IPS-18a (cell line): ENCODE results near the gene BCL2.

Experiments used
- H3K27ac ChIP-seq: one replicate; pipeline ENCODE4 v1.5.1; 2013; ENCODE audit warnings: low read length
- H3K27me3 ChIP-seq: one replicate; pipeline ENCODE4 v1.6.1; 2013; ENCODE audit warnings: mild to moderate bottlenecking, low read length; ENCODE audit not compliant: control insufficient read depth, insufficient read depth
- H3K36me3 ChIP-seq: one replicate; pipeline ENCODE4 v1.6.1; 2013; ENCODE audit warnings: low read depth, low read length; ENCODE audit not compliant: control insufficient read depth
- H3K4me1 ChIP-seq: one replicate; pipeline ENCODE4 v1.6.1; 2013; ENCODE audit warnings: low read depth, low read length; ENCODE audit not compliant: control insufficient read depth
- H3K4me3 ChIP-seq: one replicate; pipeline ENCODE4 v1.5.1; 2013; ENCODE audit warnings: low read length
- H3K9ac ChIP-seq: one replicate; pipeline ENCODE4 v1.6.1; 2013; ENCODE audit warnings: mild to moderate bottlenecking, low read length, moderate library complexity
- H3K9me3 ChIP-seq: one replicate; pipeline ENCODE4 v1.6.1; 2013; ENCODE audit warnings: low read depth, low read length; ENCODE audit not compliant: control insufficient read depth

The BCL2 gene

DNA sequence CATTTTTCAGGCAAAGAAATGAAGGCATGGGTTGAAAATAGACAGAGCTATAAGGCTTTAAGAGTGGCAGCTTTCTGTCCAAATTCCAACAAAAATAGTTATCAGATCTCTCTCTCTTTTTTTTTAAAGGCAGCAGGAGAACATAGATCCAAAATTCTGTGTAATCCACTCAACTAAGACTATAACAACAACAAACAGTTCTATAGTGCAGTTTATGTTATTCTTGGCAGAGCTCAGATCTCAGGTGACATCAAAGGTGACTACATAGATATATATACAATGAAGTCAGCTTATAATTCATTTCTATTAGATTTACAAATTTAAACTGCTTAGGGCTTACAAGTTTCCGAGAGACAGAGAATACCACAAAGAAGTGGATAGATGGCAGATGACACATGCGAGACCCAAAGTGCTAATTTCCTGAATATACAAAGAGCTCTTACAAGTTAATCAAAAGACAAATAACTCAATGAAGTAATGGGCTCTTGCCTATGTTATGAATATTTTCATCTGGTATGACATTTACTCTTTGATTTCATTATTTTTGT is 223.2 kb downstream of the BCL2 start:
- no peaks in the 10 kb centered on the region for H3K4me1 ChIP-seq
- H3K4me3 ChIP-seq, result no peak overlapping the region
- no peaks in the 10 kb centered on the region for H3K27me3 ChIP-seq
- no peaks in the 10 kb centered on the region for H3K36me3 ChIP-seq
- no peak overlapping the region for H3K27ac ChIP-seq
- no peaks in the 10 kb centered on the region for H3K9me3 ChIP-seq
- H3K9ac ChIP-seq, result no peak overlapping the region

GRCh38 chr18:63095768-63096167 is 223.8 kb downstream of the BCL2 start:
- Histone ChIP-seq H3K4me3 (no peak overlapping the region), H3K27ac (no peak overlapping the region), H3K9me3 (no peaks in the 10 kb centered on the region), H3K4me1 (no peaks in the 10 kb centered on the region), H3K9ac (no peak overlapping the region), H3K36me3 (no peaks in the 10 kb centered on the region), H3K27me3 (no peaks in the 10 kb centered on the region)

- H3K27ac ChIP-seq, result no peak overlapping the region
Observed at GRCh38 chr18:63091671-63092364, 227.8 kb downstream of the BCL2 start.

GRCh38 chr18:63090334-63090733 is 229.2 kb downstream of the BCL2 start:
- Histone ChIP-seq H3K27ac (no peak overlapping the region), H3K27me3 (no peaks in the 10 kb centered on the region), H3K4me1 (peaks cover 9% of the 10 kb centered on the region), H3K4me3 (no peak overlapping the region), H3K9me3 (no peaks in the 10 kb centered on the region), H3K36me3 (no peaks in the 10 kb centered on the region), H3K9ac (no peak overlapping the region)

More at GRCh38 chr18:63091671-63092364, 227.8 kb downstream of the BCL2 start:
- H3K9me3 ChIP-seq, result no peaks in the 10 kb centered on the region
- no peaks in the 10 kb centered on the region for H3K36me3 ChIP-seq
- H3K27me3 ChIP-seq, result no peaks in the 10 kb centered on the region
- peaks cover 9% of the 10 kb centered on the region for H3K4me1 ChIP-seq
- no peak overlapping the region for H3K4me3 ChIP-seq
- H3K9ac ChIP-seq, result no peak overlapping the region

DNA sequence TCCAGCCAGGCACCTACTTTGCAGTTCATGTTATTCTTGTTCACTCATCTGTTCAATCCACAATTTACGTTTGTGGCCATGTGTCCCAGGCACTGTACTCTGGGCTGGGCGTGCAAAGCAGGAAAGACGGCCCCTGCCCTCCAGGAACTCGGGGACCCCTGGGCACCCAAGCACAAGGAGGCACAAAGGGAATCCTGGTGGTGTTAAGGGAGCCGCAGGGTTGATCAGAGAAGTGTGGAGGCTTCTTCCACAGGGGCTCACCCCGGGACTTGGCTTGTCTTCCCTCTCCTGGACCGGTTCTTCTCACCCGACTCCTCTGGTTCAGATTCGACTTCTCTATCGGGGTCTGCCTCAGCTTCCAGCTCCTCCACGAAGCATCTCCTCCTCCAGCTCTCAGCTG is 230.5 kb downstream of the BCL2 start:
- peaks cover 9% of the 10 kb centered on the region for H3K4me1 ChIP-seq
- no peaks in the 10 kb centered on the region for H3K36me3 ChIP-seq
- H3K27ac ChIP-seq, result no peak overlapping the region
- H3K27me3 ChIP-seq, result no peaks in the 10 kb centered on the region
- H3K9me3 ChIP-seq, result no peaks in the 10 kb centered on the region
- H3K9ac ChIP-seq, result no peak overlapping the region
- no peak overlapping the region for H3K4me3 ChIP-seq

GRCh38 chr18:63088262-63088661 is 231.3 kb downstream of the BCL2 start:
- Histone ChIP-seq H3K27ac (no peak overlapping the region), H3K9ac (no peak overlapping the region), H3K9me3 (no peaks in the 10 kb centered on the region), H3K27me3 (no peaks in the 10 kb centered on the region), H3K4me3 (no peak overlapping the region), H3K36me3 (no peaks in the 10 kb centered on the region), H3K4me1 (peaks cover 9% of the 10 kb centered on the region)

DNA sequence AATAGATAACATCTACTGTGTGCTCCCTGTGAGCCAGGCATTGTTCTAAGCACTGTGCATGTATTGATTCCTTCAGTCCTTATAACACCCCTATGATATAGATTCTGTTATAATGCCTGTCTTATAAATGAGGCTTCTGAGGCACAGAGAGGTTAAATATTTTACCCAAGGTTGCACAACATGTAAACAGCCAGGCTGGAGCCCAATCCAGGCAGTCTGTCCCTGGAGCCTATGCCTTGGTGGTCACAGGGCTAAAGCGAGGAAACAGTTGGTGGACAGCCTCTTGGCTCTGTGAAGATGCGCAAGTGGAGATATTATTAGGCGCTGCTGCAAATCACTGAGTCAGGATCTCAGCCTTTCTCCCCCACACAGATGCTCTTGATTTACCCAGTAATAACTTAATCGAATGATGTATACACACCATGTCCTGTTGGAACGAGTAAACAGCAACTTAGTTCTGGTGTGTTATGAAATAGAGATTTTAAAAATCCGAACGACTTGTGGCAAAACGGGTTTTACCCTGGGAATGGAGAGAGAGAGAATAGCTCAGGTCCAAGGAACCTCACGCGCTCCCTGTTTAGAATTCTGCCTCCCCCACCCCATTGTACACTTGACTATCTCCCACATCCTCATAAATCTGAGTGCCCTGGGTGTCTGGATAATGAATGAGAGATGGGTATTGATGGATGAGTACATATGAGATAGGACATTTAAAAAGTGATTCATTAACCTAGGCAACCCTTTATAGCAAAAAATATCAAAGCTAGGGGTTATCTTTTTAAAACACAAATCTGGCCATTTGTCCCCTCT is 231.9 kb downstream of the BCL2 start:
- Histone ChIP-seq H3K9ac (no peak overlapping the region), H3K36me3 (no peaks in the 10 kb centered on the region), H3K4me3 (no peak overlapping the region), H3K27me3 (no peaks in the 10 kb centered on the region), H3K9me3 (no peaks in the 10 kb centered on the region), H3K27ac (no peak overlapping the region), H3K4me1 (peaks cover 9% of the 10 kb centered on the region)

GRCh38 chr18:63085611-63086010 is 234.0 kb downstream of the BCL2 start:
- Histone ChIP-seq H3K9me3 (no peaks in the 10 kb centered on the region), H3K9ac (no peak overlapping the region), H3K27ac (no peak overlapping the region), H3K36me3 (no peaks in the 10 kb centered on the region), H3K4me1 (peaks cover 9% of the 10 kb centered on the region), H3K4me3 (no peak overlapping the region), H3K27me3 (no peaks in the 10 kb centered on the region)

DNA sequence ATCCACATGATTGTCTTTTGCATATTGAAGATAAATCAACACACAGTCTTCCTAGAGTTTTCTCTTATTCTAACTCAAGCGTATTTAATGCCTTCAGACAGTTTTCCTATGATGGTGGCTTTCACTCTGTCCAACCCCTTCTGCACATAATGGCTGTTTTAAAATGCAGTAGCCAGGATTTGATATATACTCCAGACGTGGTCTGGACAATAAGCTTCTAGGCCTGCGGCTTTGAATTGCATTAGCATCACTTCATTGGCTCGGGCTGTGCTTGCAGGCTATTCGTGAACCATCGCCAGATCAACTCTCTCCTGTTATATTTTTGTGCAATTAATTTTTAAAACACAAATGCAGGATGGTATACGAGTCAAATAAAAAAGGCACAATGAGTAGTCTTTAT is 235.3 kb downstream of the BCL2 start:
- Histone ChIP-seq H3K9me3 (no peaks in the 10 kb centered on the region), H3K36me3 (no peaks in the 10 kb centered on the region), H3K27me3 (no peaks in the 10 kb centered on the region), H3K4me1 (peaks cover 9% of the 10 kb centered on the region), H3K4me3 (no peak overlapping the region), H3K9ac (no peak overlapping the region), H3K27ac (no peak overlapping the region)

DNA sequence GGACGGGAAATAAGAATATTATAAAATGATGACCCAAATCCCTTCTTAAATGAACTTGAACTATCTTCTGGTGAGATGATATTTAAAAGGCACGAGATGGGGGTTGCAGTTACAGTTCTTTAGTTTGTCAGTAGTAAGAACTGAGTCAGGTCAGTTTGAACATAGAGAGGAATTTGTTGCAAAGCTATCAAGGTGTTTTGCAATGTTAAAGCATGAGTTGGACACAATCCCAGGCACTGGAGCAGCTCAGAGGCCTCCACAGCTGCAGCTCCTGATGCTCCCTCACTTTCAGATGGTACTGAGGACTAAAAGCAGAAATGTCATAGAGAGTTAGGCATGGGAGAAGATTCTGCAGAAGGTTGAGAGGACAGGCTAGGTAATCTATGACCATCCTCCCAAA is 236.0 kb downstream of the BCL2 start:
- Histone ChIP-seq H3K27me3 (no peaks in the 10 kb centered on the region), H3K4me1 (peaks cover 9% of the 10 kb centered on the region), H3K4me3 (no peak overlapping the region), H3K9me3 (no peaks in the 10 kb centered on the region), H3K9ac (no peak overlapping the region), H3K27ac (no peak overlapping the region), H3K36me3 (no peaks in the 10 kb centered on the region)

DNA sequence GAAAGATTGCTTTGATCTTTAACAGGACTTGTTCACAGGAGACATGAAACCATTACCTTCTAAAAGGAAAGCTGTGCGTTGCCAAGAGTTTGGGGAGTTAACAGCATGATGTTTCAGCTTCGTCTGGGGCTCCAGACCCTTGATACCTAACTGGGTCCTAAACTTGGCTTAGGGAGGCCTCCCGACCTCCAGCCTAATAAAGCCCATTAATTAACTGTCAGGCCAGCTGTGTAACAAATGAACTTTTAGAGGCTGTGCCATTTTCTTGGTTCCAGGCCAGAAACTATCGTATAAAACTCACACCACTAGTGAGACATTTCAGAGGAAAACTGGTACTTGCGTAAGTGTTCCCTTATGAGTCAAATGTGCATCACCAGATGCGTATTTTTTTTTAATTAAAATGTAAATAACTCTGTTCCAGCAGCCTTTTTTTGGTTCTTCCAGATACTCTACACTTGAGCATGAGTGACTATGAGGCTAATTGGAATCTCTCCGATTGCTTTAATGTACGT is 236.5 kb downstream of the BCL2 start:
- H3K9ac ChIP-seq, result no peak overlapping the region
- H3K36me3 ChIP-seq, result no peaks in the 10 kb centered on the region
- peaks cover 7% of the 10 kb centered on the region for H3K4me1 ChIP-seq
- H3K27me3 ChIP-seq, result no peaks in the 10 kb centered on the region
- no peaks in the 10 kb centered on the region for H3K9me3 ChIP-seq
- H3K4me3 ChIP-seq, result no peak overlapping the region
- no peak overlapping the region for H3K27ac ChIP-seq
